HUES64 (cell line): ENCODE results near the gene TDRD10. TPM values are rescaled to one million over a fixed set of nuclear protein-coding genes. Genes with fewer than 3 reads are reported as not detected.
A peak's percentile ranks its signal among the peaks of the same experiment; 100 is the strongest.

Source experiments
- H3K27ac ChIP-seq: 2 replicates; pipeline ENCODE4 v1.7.0; 2013; ENCODE audit warnings: low read depth, low read length, inconsistent platforms
- H3K27me3 ChIP-seq: 2 replicates; pipeline ENCODE4 v1.6.1; 2013; ENCODE audit warnings: mild to moderate bottlenecking, low read length; ENCODE audit not compliant: insufficient read depth
- H3K36me3 ChIP-seq: 2 replicates; pipeline ENCODE4 v1.6.1; 2013; ENCODE audit warnings: mild to moderate bottlenecking, low read length; ENCODE audit not compliant: insufficient read depth
- H3K4me1 ChIP-seq: 2 replicates; pipeline ENCODE4 v1.6.1; 2013; ENCODE audit warnings: mild to moderate bottlenecking, low read length, moderate library complexity; ENCODE audit not compliant: insufficient read depth
- H3K4me3 ChIP-seq: 2 replicates; pipeline ENCODE4 v1.5.1; 2013; ENCODE audit warnings: mild to moderate bottlenecking, low read length, moderate library complexity
- H3K9ac ChIP-seq: 2 replicates; pipeline ENCODE4 v1.6.1; 2013; ENCODE audit warnings: mild to moderate bottlenecking, low read depth, low read length
- H3K9me3 ChIP-seq: 2 replicates; pipeline ENCODE4 v1.6.1; 2013; ENCODE audit warnings: low read depth, low read length; ENCODE audit not compliant: insufficient read depth
- WGBS: fragments of 150-250, 120-280 bp; methylation state at CpG from one replicate; pipeline ENCODE4 v1.1.7; 2013; ENCODE audit warnings: missing lambda C conversion rate; 5-methylcytosine and 5-hydroxymethylcytosine counted together
- polyA plus RNA-seq, 2 experiments: library from polyadenylated mRNA; stranded (reverse); fragments of 50-300 nt; gene quantifications; one replicate each; pipeline ENCODE4 v1.2.3, GENCODE V29; 2013

Gene TDRD10, protein sequence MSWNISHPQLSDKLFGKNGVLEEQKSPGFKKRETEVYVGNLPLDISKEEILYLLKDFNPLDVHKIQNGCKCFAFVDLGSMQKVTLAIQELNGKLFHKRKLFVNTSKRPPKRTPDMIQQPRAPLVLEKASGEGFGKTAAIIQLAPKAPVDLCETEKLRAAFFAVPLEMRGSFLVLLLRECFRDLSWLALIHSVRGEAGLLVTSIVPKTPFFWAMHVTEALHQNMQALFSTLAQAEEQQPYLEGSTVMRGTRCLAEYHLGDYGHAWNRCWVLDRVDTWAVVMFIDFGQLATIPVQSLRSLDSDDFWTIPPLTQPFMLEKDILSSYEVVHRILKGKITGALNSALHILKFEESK
- not detected for polyA plus RNA-seq (2013, experiment 1 of 2)
- polyA plus RNA-seq (2013, experiment 2 of 2): not detected

DNA sequence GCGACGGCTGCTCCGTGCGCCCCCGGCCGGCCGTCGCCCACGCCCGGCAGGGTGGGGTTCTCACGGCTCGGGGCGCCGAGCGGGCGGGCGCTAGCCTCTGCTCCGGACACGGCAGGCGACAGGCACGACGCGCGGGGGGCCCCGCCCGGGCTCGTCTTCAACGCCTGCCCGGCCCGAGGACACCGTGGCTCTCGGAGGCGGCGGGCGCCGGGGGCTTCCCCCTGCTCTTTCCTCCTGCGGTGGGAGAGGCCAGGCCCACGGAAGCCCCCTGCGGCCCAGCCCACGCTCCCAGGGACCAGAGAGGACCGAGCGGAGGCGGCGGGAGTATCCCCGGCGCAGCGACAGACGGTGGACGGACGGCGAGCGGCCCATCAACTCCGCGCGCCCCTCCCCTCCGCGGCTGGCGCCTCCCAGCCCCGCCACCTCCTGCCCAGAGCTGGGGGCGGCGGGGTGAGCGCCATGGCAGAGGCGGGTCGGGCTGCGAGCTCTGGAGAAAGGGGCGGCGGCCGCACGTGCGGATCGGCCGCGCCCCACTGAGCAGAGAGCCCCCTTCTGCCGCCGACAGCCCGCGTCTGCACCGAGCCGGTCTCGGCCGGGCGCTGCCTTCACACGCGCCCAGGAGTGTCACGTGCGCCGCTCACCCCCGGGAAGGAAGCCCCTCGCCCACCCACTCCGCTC lies at the start of gene TDRD10, which contains the start of gene SHE:
TSS of gene TDRD10 (plus strand) at position 154 of the 678 bp plus-strand sequence. CDS start 4,685 bp downstream, outside the sequence.
TSS of gene SHE (minus strand) at position 347 of the 678 bp plus-strand sequence. CDS start 386 bp downstream, outside the sequence.
- Histone ChIP-seq H3K27ac (no peak within 1 kb of the TSS), H3K9ac (peak within 1 kb of the TSS; percentile 52; the same call in 1 of the 2 replicates), H3K4me1 (no peaks in the 10 kb centered on the region), H3K9me3 (no peaks in the 10 kb centered on the region), H3K36me3 (no peaks in the 10 kb centered on the region), H3K27me3 (peaks cover 80% of the 10 kb centered on the region), H3K4me3 (peak within 1 kb of the TSS; percentile 52)
- WGBS: 3% methylated on average over 90 of the region's 90 CpGs

DNA sequence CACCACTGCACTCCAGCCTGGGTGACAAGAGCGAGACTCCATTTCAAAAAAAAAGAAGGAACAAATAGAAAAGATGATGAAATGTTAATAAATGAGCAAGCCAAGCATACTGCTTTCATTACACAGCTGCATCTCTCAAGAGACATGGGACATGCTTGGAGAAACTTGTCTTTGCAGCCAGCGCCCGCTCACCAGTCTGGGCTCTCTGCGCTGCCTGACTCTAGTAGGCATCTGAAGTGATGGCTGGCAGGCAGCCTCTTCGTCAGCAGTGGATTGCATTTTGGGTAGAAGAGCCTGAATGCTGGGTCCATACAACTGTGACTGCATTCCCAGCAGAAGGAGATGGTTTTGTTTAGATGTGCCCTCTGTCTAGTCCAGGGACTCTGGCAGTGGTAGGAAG lies 48.9 kb upstream of the TDRD10 start:
- no peak overlapping the region for H3K4me3 ChIP-seq
- no peaks in the 10 kb centered on the region for H3K36me3 ChIP-seq
- H3K27ac ChIP-seq: no peak overlapping the region
- no peaks in the 10 kb centered on the region for H3K27me3 ChIP-seq
- no peaks in the 10 kb centered on the region for H3K4me1 ChIP-seq
- H3K9ac ChIP-seq: no peak overlapping the region
- no peaks in the 10 kb centered on the region for H3K9me3 ChIP-seq
- 95% methylated on average over 5 of the region's 5 CpGs for WGBS

DNA sequence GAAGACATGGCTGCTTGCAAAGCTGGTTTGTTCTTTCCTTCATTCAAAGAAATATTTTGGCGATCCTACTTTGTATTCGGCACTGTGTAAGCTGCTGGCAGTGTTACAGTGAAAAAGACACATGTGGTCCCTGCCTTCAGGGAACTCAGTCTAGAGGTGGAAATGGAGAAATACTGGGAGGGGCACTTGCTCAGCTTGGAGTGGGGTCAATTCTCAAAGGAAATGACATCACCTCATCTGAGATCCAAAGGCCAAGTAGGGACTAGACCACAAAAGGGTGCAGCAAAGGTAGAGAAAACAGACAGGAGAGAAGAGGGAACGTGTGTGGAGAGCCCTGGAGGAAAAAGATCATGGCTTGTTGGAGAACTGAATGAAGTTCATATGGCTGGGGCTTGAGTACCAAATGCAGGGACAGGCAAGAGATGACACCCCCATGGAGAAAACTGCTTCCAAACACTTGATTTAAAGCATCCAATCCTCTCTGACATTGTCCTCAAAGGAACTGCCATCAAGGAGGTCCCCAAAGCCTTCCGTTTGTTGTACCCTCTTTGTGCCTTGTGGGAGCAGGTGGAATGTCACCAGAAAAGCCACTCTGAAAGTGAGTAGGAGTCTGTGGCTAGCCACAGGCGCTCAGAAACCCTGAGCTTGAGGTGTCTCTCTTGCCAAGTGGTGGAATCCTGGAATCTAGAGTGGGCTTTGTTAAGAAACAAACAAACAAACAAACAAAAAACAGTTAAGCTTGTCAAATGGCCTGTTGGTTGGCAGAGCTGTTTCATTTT lies 48.3 kb upstream of the TDRD10 start:
- Histone ChIP-seq H3K27me3 (no peaks in the 10 kb centered on the region), H3K4me1 (no peaks in the 10 kb centered on the region), H3K4me3 (no peak overlapping the region), H3K9ac (no peak overlapping the region), H3K27ac (no peak overlapping the region), H3K9me3 (no peaks in the 10 kb centered on the region), H3K36me3 (no peaks in the 10 kb centered on the region)
- 86% methylated on average over 5 of the region's 5 CpGs for WGBS

DNA sequence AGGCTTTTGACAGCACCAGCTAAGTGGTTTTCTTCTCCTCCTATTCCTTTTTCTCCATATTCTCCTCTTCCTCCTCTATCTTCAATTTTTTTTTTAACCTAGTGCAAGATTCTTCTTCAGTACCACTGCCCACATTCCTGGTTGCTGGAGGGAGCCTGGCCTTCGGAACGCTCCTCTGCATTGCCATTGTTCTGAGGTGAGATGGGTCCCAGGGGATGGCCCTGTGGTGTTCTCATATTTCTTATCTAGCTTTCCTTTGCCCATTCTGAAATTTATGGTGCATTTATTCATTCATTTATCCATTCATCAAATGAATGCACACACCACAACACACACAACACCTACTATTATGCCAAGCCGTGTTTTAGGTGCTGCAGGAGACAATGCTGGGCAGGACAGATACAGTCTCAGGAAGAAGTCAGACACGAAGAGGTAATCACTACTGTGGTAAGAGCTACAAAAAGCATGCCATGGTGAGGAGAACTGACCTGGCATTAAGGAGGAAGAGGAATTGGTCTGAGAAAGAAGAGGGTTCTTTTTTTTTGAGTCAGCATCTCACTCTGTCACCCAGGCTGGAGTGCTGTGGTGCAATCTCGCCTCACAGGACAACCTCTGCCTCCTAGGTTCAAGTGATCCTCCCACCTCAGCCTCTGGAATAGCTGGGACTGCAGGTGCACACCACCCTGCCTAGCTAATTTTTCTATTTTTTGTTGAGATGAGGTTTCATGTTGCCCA lies 47.5 kb upstream of the TDRD10 start:
- 82% methylated on average over 5 of the region's 5 CpGs for WGBS

DNA sequence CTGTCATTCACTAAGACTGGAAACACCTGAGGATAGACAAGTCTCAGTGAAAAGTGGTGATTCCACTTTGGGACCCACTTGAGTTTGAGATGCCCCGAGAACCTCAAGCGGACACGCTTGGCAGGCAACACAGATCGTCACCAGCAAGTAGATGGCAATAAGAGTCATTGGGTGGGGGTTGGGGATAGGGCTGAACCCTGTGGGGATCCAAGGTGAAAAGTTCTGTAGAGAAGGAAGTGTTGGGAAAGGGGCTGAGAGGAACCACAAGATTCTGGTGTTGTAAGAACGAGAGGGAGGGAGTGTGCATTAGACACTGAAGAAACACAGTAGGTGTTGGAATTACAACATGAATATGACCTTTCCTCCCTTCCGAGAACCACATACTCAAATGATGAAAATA lies 45.4 kb upstream of the TDRD10 start:
- H3K9ac ChIP-seq: no peak overlapping the region
- no peaks in the 10 kb centered on the region for H3K36me3 ChIP-seq
- no peak overlapping the region for H3K4me3 ChIP-seq
- H3K4me1 ChIP-seq: no peaks in the 10 kb centered on the region
- 93% methylated on average over 5 of the region's 6 CpGs for WGBS
- H3K27ac ChIP-seq: no peak overlapping the region
- no peaks in the 10 kb centered on the region for H3K9me3 ChIP-seq
- H3K27me3 ChIP-seq: no peaks in the 10 kb centered on the region

More for the DNA sequence above, 47.5 kb upstream of the TDRD10 start:
- Histone ChIP-seq H3K4me3 (no peak overlapping the region), H3K36me3 (no peaks in the 10 kb centered on the region), H3K27ac (no peak overlapping the region), H3K9me3 (no peaks in the 10 kb centered on the region), H3K27me3 (no peaks in the 10 kb centered on the region), H3K9ac (no peak overlapping the region), H3K4me1 (no peaks in the 10 kb centered on the region)

DNA sequence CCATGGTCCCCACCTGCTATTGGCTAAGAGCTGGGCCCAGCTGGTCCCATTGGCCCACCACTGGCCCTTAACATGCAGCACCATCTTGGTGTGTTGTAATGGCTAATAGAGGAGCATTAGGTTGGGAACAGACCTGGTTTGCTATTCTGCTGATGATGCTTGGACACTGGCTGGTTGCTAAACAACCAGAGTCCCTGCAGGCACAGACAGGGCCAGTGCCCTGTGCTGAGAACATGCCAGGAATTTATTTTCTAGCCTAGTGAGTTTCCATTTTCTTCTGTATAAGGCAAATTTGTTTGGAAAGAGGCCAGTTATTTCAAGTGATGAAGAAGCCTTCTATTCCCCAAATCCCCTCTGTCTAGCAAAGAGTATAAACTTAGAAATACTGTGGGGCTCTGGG lies 42.9 kb upstream of the TDRD10 start:
- Histone ChIP-seq H3K4me3 (no peak overlapping the region), H3K9ac (no peak overlapping the region), H3K36me3 (no peaks in the 10 kb centered on the region), H3K27me3 (no peaks in the 10 kb centered on the region), H3K27ac (no peak overlapping the region), H3K4me1 (peaks cover 7% of the 10 kb centered on the region; the same call in 1 of the 2 replicates), H3K9me3 (no peaks in the 10 kb centered on the region)

DNA sequence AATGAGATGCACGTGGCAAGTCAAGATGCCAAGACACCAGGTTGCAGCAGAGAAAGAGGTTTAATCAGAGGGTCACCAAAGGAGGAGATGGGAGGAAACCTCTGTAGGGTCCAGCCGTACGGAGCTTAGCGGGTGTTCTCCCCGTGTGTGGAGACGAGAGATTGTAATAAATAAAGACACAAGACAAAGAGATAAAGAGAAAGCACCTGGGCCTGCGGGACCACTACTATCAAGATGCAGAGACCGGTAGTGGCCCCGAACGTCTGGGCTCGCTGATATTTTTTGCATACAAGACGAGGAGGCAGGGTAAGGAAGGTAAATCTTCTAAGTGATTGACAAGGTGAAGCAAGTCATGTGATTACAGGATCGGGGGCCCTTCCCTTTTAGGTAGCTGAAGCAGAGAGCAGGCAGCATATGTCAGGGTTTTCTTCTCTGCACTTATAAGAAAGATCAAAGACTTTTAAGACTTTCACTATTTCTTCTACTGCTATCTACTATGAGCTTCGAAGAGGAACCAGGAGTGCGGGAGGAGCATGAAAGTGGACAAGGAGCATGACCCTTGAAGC lies 41.2 kb upstream of the TDRD10 start:
- Histone ChIP-seq H3K9me3 (no peaks in the 10 kb centered on the region), H3K27ac (no peak overlapping the region), H3K4me3 (no peak overlapping the region), H3K9ac (no peak overlapping the region), H3K27me3 (no peaks in the 10 kb centered on the region), H3K4me1 (peaks cover 7% of the 10 kb centered on the region; the same call in 1 of the 2 replicates), H3K36me3 (no peaks in the 10 kb centered on the region)
- 91% methylated on average over 15 of the region's 15 CpGs for WGBS

DNA sequence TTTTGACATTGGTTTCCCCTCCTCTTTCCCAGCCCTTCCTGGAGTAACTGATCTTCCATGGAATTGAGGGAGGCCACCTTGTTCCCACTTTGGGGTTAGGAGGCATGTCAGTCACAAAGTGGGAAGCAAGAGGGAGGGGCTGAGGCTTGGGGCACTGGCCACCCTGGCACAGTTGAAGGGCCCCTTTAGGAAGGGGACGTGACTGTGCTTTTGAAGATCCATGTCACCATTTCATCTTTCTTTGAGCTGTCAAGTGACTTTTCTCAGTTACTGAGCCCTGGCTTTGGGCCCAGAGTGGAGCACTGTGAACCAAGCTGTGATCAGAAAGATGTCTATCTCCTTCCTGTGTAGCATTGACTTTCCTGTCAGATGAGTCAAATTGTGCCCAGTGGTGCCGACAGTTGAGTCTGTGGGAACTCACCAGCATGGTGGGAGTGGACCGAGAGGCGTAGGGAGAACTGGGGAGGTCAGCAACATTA lies 38.5 kb upstream of the TDRD10 start:
- WGBS: 90% methylated on average over 4 of the region's 4 CpGs
- H3K4me3 ChIP-seq: no peak overlapping the region
- H3K27me3 ChIP-seq: no peaks in the 10 kb centered on the region
- H3K36me3 ChIP-seq: no peaks in the 10 kb centered on the region
- H3K9ac ChIP-seq: no peak overlapping the region; the same call in 1 of the 2 replicates
- peak overlapping the region; percentile 59 for H3K27ac ChIP-seq
- peaks cover 14% of the 10 kb centered on the region; the same call in 1 of the 2 replicates for H3K4me1 ChIP-seq
- no peaks in the 10 kb centered on the region for H3K9me3 ChIP-seq

DNA sequence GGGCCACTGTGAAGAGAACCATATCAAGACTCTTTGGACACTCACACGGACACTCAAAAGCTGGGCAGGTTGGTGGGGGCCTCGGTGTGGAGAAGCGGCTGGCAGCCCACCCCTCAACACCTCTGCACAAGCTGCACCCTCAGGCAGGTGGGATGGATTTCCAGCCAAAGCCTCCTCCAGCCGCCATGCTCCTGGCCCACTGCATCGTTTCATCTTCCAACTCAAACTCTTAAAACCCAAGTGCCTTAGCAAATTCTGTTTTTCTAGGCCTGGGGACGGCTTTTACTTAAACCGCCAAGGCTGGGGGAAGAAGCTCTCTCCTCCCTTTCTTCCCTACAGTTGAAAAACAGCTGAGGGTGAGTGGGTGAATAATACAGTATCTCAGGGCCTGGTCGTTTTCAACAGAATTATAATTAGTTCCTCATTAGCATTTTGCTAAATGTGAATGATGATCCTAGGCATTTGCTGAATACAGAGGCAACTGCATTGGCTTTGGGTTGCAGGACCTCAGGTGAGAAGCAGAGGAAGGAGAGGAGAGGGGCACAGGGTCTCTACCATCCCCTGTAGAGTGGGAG lies 36.3 kb upstream of the TDRD10 start:
- Histone ChIP-seq H3K4me3 (no peak overlapping the region), H3K27me3 (no peaks in the 10 kb centered on the region), H3K9me3 (no peaks in the 10 kb centered on the region), H3K27ac (no peak overlapping the region), H3K9ac (no peak overlapping the region), H3K36me3 (no peaks in the 10 kb centered on the region), H3K4me1 (peaks cover 14% of the 10 kb centered on the region; the same call in 1 of the 2 replicates)
- WGBS: 87% methylated on average over 7 of the region's 8 CpGs

DNA sequence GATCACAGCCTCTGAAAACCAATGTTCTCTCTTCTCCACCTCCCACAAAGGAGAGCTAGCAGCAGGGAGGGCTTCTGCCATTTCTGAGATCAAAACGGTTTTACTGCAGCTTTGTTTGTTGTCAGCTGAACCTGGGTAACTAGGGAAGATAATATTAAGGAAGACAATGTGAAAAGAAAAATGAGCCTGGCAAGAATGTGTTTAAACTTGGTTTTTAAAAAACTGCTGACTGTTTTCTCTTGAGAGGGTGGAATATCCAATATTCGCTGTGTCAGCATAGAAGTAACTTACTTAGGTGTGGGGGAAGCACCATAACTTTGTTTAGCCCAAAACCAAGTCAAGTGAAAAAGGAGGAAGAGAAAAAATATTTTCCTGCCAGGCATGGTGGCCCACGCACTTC lies 35.8 kb upstream of the TDRD10 start:
- H3K27me3 ChIP-seq: no peaks in the 10 kb centered on the region
- no peak overlapping the region for H3K9ac ChIP-seq
- H3K9me3 ChIP-seq: no peaks in the 10 kb centered on the region
- no peaks in the 10 kb centered on the region for H3K36me3 ChIP-seq
- peaks cover 14% of the 10 kb centered on the region; the same call in 1 of the 2 replicates for H3K4me1 ChIP-seq
- WGBS: 71% methylated on average over 3 of the region's 3 CpGs
- H3K27ac ChIP-seq: no peak overlapping the region
- H3K4me3 ChIP-seq: no peak overlapping the region
